MM.1S (cell line): ENCODE results near the gene RNF112.

Source experiments
- EZH2phosphoT487 ChIP-seq: fragments of 300-600 bp; sonication (generic); IDR thresholded peaks from 2 replicates; pipeline ENCODE4 v1.6.1; 2018; ENCODE audit warnings: antibody characterized with exemption, low read length
- TF ChIP-seq, protein P1 (sequence below): fragments of 300-600 bp; sonication (generic); IDR thresholded peaks from 2 replicates; pipeline ENCODE4 v1.5.1; 2016; ENCODE audit warnings: antibody characterized with exemption, low read length, mixed read lengths

DNA sequence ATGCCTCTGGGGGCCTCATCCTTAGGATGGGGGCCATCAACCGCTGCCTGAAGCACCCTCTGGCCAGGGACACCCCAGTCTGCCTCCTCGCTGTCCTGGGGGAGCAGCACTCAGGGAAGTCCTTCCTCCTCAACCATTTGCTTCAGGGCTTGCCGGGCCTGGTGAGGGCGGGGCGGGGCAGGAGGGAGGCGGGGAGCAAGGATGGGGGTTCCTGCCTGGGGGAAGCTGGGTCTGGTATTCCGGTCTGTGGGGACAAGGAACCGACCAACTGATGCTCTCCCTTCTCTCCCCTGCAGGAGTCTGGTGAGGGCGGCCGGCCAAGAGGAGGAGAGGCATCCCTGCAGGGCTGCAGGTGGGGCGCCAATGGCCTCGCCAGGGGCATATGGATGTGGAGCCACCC, 2.0 kb downstream of the RNF112 start:
- TF ChIP-seq, protein P1, sequence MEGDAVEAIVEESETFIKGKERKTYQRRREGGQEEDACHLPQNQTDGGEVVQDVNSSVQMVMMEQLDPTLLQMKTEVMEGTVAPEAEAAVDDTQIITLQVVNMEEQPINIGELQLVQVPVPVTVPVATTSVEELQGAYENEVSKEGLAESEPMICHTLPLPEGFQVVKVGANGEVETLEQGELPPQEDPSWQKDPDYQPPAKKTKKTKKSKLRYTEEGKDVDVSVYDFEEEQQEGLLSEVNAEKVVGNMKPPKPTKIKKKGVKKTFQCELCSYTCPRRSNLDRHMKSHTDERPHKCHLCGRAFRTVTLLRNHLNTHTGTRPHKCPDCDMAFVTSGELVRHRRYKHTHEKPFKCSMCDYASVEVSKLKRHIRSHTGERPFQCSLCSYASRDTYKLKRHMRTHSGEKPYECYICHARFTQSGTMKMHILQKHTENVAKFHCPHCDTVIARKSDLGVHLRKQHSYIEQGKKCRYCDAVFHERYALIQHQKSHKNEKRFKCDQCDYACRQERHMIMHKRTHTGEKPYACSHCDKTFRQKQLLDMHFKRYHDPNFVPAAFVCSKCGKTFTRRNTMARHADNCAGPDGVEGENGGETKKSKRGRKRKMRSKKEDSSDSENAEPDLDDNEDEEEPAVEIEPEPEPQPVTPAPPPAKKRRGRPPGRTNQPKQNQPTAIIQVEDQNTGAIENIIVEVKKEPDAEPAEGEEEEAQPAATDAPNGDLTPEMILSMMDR: no peak
- TF ChIP-seq EZH2phosphoT487: no peak
